Activated CD4-positive, alpha-beta T cell treated with anti-CD3 and anti-CD28 coated beads, Interleukin-2, amount 10 ng/mL, durations not matched to agents 7 days and 5 days (primary cell): Measurements from ENCODE around the gene RACGAP1. TPM values are rescaled to one million over a fixed set of nuclear protein-coding genes. Genes with fewer than 3 reads are reported as not detected.
A peak's percentile ranks its signal among the peaks of the same experiment; 100 is the strongest.

ENCODE experiments used
- CTCF ChIA-PET: fragments of 350-600 bp; sonication (Branson Sonifier 250); formaldehyde crosslinking; loops from one replicate; lab custom pipeline; 2021; ENCODE audit warnings: antibody characterized with exemption; lab: Charles Lee
- POLR2A ChIA-PET: fragments of 350-600 bp; sonication (Branson Sonifier 250); formaldehyde crosslinking; loops from one replicate; lab custom pipeline; 2021; ENCODE audit warnings: antibody characterized with exemption; lab: Charles Lee
- DNase-seq: peaks from one replicate; pipeline ENCODE4 v3.0.0-alpha.2; 2020
- H3K27ac Mint-ChIP-seq: one replicate; pipeline ENCODE4 v1.8.0; 2021; ENCODE audit warnings: mild to moderate bottlenecking, moderate library complexity, mixed read lengths
- H3K27me3 Mint-ChIP-seq: one replicate; pipeline ENCODE4 v1.8.0; 2021; ENCODE audit warnings: mixed read lengths
- H3K36me3 Mint-ChIP-seq: one replicate; pipeline ENCODE4 v1.8.0; 2021; ENCODE audit warnings: low read depth, mixed read lengths
- H3K4me1 Mint-ChIP-seq: one replicate; pipeline ENCODE4 v1.8.0; 2021; ENCODE audit warnings: mixed read lengths
- H3K4me3 Mint-ChIP-seq: one replicate; pipeline ENCODE4 v1.8.0; 2021; ENCODE audit warnings: mild to moderate bottlenecking, moderate library complexity, mixed read lengths
- H3K9me3 Mint-ChIP-seq: one replicate; pipeline ENCODE4 v1.8.0; 2021; ENCODE audit warnings: mixed read lengths
- total RNA-seq, 2 experiments: library from RNA; stranded (reverse); gene quantifications; one replicate each; pipeline ENCODE4 v1.2.3, GENCODE V29; 2021

Gene RACGAP1
- total RNA-seq, 2 experiments from 2014 or later, result 177 to 183 TPM

GRCh38 chr12:49968471-49968870, 56.8 kb downstream of the RACGAP1 start:
- POLR2A ChIA-PET, result no interaction called here
- H3K4me1 Mint-ChIP-seq, result peaks cover 4% of the 10 kb centered on the region
- peaks cover 23% of the 10 kb centered on the region for H3K27me3 Mint-ChIP-seq
- CTCF ChIA-PET, result interaction anchor here (0.6 to 7.8 kb wide), 16 partner anchors 8 to 1998 kb away, joined by 3 to 87 read pairs (median 14); partner anchors contain the start of gene RACGAP1
- DNase-seq, result no peak
- H3K36me3 Mint-ChIP-seq, result no peaks in the 10 kb centered on the region
- no peak overlapping the region for H3K4me3 Mint-ChIP-seq
- H3K9me3 Mint-ChIP-seq, result no peaks in the 10 kb centered on the region
- H3K27ac Mint-ChIP-seq, result no peak overlapping the region

GRCh38 chr12:49967777-49968250, 57.5 kb downstream of the RACGAP1 start:
- Mint-ChIP-seq H3K4me3 (peak overlapping the region; percentile 40), H3K9me3 (no peaks in the 10 kb centered on the region), H3K27me3 (peaks cover 30% of the 10 kb centered on the region), H3K36me3 (no peaks in the 10 kb centered on the region), H3K4me1 (peaks cover 4% of the 10 kb centered on the region), H3K27ac (no peak overlapping the region)
- POLR2A ChIA-PET, result no interaction called here
- no peak for DNase-seq
- CTCF ChIA-PET, result interaction anchor here (0.6 to 7.8 kb wide), 36 partner anchors 8 to 364 kb away, joined by 3 to 87 read pairs (median 6); partner anchors contain the start of genes RACGAP1 and SMARCD1

- Mint-ChIP-seq H3K27ac (no peak overlapping the region), H3K4me1 (peaks cover 6% of the 10 kb centered on the region), H3K9me3 (no peaks in the 10 kb centered on the region), H3K36me3 (no peaks in the 10 kb centered on the region), H3K27me3 (peaks cover 35% of the 10 kb centered on the region), H3K4me3 (peak overlapping the region; percentile 40)
- CTCF ChIA-PET, result interaction anchor here (0.6 to 7.8 kb wide), 57 partner anchors 9 to 1764 kb away, joined by 3 to 87 read pairs (median 5); partner anchors contain the start of genes BCDIN3D, COX14, RACGAP1 and SMARCD1
- peak; percentile 92 for DNase-seq
- POLR2A ChIA-PET, result no interaction called here
Measured at GRCh38 chr12:49967042-49967776, 58.1 kb downstream of the RACGAP1 start.

GRCh38 chr12:49966511-49967041, 58.7 kb downstream of the RACGAP1 start:
- no peak overlapping the region for H3K4me3 Mint-ChIP-seq
- DNase-seq, result no peak
- ChIA-PET CTCF (interaction anchor here (0.7 to 7.8 kb wide), 47 partner anchors 8 to 363 kb away, joined by 3 to 87 read pairs (median 5); partner anchors contain the start of genes COX14, RACGAP1 and SMARCD1), POLR2A (no interaction called here)
- no peaks in the 10 kb centered on the region for H3K9me3 Mint-ChIP-seq
- H3K27ac Mint-ChIP-seq, result peak overlapping the region; percentile 27
- no peaks in the 10 kb centered on the region for H3K36me3 Mint-ChIP-seq
- H3K27me3 Mint-ChIP-seq, result peaks cover 37% of the 10 kb centered on the region
- H3K4me1 Mint-ChIP-seq, result peaks cover 6% of the 10 kb centered on the region

GRCh38 chr12:49965836-49966235, 59.5 kb downstream of the RACGAP1 start:
- DNase-seq, result no peak
- POLR2A ChIA-PET, result no interaction called here
- Mint-ChIP-seq H3K9me3 (no peaks in the 10 kb centered on the region), H3K27me3 (peaks cover 40% of the 10 kb centered on the region), H3K36me3 (no peaks in the 10 kb centered on the region), H3K27ac (no peak overlapping the region), H3K4me1 (peaks cover 6% of the 10 kb centered on the region), H3K4me3 (no peak overlapping the region)
- CTCF ChIA-PET, result interaction anchor here (1.0 to 7.8 kb wide), 15 partner anchors 8 to 164 kb away, joined by 3 to 87 read pairs (median 11); no protein-coding TSS in a partner anchor

GRCh38 chr12:49964849-49965624, 60.3 kb downstream of the RACGAP1 start:
- Mint-ChIP-seq H3K4me1 (peaks cover 11% of the 10 kb centered on the region), H3K9me3 (no peaks in the 10 kb centered on the region), H3K36me3 (peaks cover 3% of the 10 kb centered on the region), H3K27me3 (peaks cover 48% of the 10 kb centered on the region), H3K4me3 (no peak overlapping the region), H3K27ac (no peak overlapping the region)
- DNase-seq, result no peak
- CTCF ChIA-PET, result interaction anchor here (0.5 to 7.8 kb wide), 8 partner anchors 11 to 600 kb away, joined by 3 to 87 read pairs (median 29); no protein-coding TSS in a partner anchor
- POLR2A ChIA-PET, result no interaction called here

GRCh38 chr12:49963976-49964815, 61.1 kb downstream of the RACGAP1 start:
- DNase-seq, result no peak
- POLR2A ChIA-PET, result no interaction called here
- peaks cover 3% of the 10 kb centered on the region for H3K36me3 Mint-ChIP-seq
- H3K27me3 Mint-ChIP-seq, result peaks cover 55% of the 10 kb centered on the region
- H3K4me1 Mint-ChIP-seq, result peaks cover 11% of the 10 kb centered on the region
- no peaks in the 10 kb centered on the region for H3K9me3 Mint-ChIP-seq
- CTCF ChIA-PET, result interaction anchor here (0.5 to 7.8 kb wide), 5 partner anchors 17 to 601 kb away, joined by 3 to 87 read pairs (median 3); no protein-coding TSS in a partner anchor
- no peak overlapping the region for H3K4me3 Mint-ChIP-seq
- no peak overlapping the region for H3K27ac Mint-ChIP-seq

- CTCF ChIA-PET, result interaction anchor here (0.6 to 1.3 kb wide), 2 partner anchors 35 to 107 kb away, joined by 3 read pairs; no protein-coding TSS in a partner anchor
- peaks cover 3% of the 10 kb centered on the region for H3K36me3 Mint-ChIP-seq
- no peak for DNase-seq
- POLR2A ChIA-PET, result interaction anchor here (0.6 kb wide), 1 partner anchor 23 kb away, joined by 3 read pairs; no protein-coding TSS in a partner anchor
- H3K4me3 Mint-ChIP-seq, result no peak overlapping the region
- peaks cover 11% of the 10 kb centered on the region for H3K4me1 Mint-ChIP-seq
- peaks cover 64% of the 10 kb centered on the region for H3K27me3 Mint-ChIP-seq
- no peak overlapping the region for H3K27ac Mint-ChIP-seq
- no peaks in the 10 kb centered on the region for H3K9me3 Mint-ChIP-seq
Measured at GRCh38 chr12:49962861-49963765, 62.2 kb downstream of the RACGAP1 start.

GRCh38 chr12:49961993-49962764, 63.1 kb downstream of the RACGAP1 start:
- Mint-ChIP-seq H3K4me1 (peaks cover 10% of the 10 kb centered on the region), H3K27ac (no peak overlapping the region), H3K9me3 (no peaks in the 10 kb centered on the region), H3K36me3 (peaks cover 3% of the 10 kb centered on the region), H3K27me3 (peaks cover 72% of the 10 kb centered on the region), H3K4me3 (no peak overlapping the region)
- POLR2A ChIA-PET, result no interaction called here
- no peak for DNase-seq
- CTCF ChIA-PET, result interaction anchor here (0.5 kb wide), 1 partner anchor 17 kb away, joined by 3 read pairs; no protein-coding TSS in a partner anchor

GRCh38 chr12:49961111-49961922, 64.0 kb downstream of the RACGAP1 start, which contains the start of gene AQP5:
AQP5 (plus strand) TSS chr12:49961872; CDS start chr12:49962018, 146 bp downstream.
- DNase-seq, result no peak
- Mint-ChIP-seq H3K4me1 (peaks cover 7% of the 10 kb centered on the region), H3K36me3 (peaks cover 3% of the 10 kb centered on the region), H3K9me3 (no peaks in the 10 kb centered on the region), H3K27ac (no peak within 1 kb of the TSS), H3K4me3 (no peak within 1 kb of the TSS), H3K27me3 (peaks cover 78% of the 10 kb centered on the region)
- ChIA-PET CTCF (no interaction called here), POLR2A (no interaction called here)
